UCSD-AML1 (cell line): ENCODE measurements around the gene IDI1.
"Not testable (repeated sequence)": the region's sequence is repeated elsewhere in the genome, so short reads cannot be mapped to it uniquely, and the experiment has no call there.

Experiments
- DNase-seq: peaks from one replicate; lab custom pipeline; 2025; ENCODE audit not compliant: unreplicated experiment; lab: John Stamatoyannopoulos, UW

The IDI1 gene

GRCh38 chr10:1036341-1036791 lies 12.6 kb downstream of the IDI1 start:
- DNase-seq = no peak

- DNase-seq = no peak
Measured at GRCh38 chr10:1035201-1035600, 13.7 kb downstream of the IDI1 start.

DNA sequence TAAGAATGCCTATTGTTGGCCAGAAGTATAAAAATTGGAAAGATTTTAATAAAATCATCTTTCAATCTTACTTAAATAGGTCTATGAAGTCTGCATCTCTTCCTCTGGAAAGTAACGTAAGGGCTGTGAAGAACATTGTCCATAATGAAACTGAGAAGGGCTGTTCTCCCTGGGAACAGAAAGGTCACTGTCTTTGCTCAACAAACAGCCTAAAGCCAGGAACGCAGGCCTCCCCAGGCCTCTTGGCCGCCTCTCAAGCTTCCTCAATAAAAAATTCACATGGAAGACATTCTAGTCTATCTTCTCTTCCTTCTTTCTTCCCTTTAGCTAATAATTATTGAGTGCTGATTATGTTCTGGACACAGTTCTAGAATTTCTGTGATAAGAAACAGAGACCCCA lies 14.2 kb downstream of the IDI1 start:
- DNase-seq = no peak

GRCh38 chr10:1033601-1034000 lies 15.3 kb downstream of the IDI1 start:
- no peak for DNase-seq

DNA sequence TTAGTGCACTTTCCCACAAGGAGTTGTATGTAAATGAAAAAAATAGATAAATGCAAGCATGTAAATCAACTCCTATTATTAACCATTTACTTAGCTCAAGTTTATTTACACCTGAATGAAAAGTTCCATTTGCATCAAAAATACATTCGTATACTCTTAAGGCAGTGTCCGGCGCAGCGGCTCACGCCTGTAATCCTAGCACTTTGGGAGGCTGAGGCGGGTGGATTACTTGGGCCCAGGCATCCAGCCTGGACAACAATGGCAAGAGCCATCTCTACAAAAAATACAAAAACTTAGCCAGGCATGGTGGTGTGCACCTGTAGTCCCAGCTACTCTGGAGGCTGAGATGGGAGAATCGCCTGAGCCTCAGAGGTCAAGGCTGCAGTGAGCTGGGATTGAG lies 19.1 kb downstream of the IDI1 start:
- no peak for DNase-seq

GRCh38 chr10:1026578-1026977 lies 22.3 kb downstream of the IDI1 start:
- DNase-seq = no peak

GRCh38 chr10:1025683-1026082 lies 23.2 kb downstream of the IDI1 start, which contains the start of gene IDI2:
Gene IDI2 (minus strand): TSS chr10:1025859. CDS start chr10:1024723, 1,136 bp downstream.
- no peak for DNase-seq

GRCh38 chr10:1024103-1024502 lies 24.8 kb downstream of the IDI1 start:
- no peak for DNase-seq

DNA sequence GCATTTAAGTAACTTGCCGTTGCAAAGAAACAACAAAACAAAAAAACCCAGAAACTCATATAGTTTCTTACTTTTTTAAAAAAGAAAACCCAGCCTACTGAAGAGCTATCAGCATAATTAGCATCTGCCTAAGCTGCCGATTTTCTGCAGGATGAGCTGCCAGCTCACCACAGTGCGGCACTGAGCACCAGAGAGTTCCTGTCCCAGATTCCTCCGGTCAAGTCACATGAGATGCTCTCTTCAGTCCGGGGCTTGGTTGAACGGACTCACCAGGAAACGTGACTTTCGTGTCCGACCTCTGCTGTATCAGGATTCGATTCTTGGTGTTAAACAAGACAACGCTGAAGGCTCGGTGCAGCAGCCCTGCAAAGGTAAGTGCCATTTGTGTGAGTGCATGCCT lies 26.5 kb downstream of the IDI1 start:
- DNase-seq = no peak

- DNase-seq = no peak
Measured at GRCh38 chr10:1020958-1021357, 28.0 kb downstream of the IDI1 start.

DNA sequence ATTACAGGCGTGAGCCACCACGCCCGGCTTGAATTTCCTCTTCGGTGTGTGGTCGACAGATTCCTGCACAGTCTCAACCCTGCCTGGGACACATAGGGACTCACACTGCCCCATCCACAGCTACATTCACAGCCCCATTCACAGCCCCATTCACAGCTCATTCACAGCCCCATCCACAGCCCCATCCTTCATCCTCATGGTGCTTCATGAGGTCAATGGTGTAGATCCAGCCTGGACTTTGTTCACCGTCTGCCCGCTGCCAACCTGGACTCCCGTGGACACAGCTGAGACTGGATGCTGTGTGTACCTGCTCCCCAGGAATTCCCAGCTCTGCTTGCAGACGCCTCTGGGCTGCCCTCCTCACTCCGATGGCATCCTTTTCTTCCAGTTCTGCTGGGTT lies 28.5 kb downstream of the IDI1 start:
- no peak for DNase-seq

- no peak for DNase-seq
Measured at GRCh38 chr10:1019362-1019761, 29.6 kb downstream of the IDI1 start.

GRCh38 chr10:1015688-1016087 lies 33.2 kb downstream of the IDI1 start:
- DNase-seq = no peak

GRCh38 chr10:1011696-1012095 lies 37.2 kb downstream of the IDI1 start:
- DNase-seq = no peak

DNA sequence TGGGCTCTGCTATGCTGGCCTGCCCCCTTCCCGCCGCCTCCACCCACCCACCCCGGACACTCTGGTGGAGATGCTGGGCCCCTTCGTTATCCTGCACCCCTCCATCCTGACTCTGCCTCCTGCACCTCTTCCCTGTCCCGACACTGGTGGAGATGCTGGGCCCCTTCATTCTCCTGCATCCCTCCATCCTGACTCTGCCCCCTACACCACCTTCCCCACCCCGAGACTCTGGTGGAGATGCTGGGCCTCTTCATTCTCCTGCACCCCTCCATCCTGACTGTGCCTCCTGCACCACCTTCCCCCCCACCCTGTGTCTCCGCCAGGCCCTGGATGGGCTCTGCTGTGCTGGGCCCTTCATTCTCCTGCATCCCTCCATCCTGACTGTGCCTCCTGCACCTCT lies 38.2 kb downstream of the IDI1 start:
- DNase-seq = no peak

DNA sequence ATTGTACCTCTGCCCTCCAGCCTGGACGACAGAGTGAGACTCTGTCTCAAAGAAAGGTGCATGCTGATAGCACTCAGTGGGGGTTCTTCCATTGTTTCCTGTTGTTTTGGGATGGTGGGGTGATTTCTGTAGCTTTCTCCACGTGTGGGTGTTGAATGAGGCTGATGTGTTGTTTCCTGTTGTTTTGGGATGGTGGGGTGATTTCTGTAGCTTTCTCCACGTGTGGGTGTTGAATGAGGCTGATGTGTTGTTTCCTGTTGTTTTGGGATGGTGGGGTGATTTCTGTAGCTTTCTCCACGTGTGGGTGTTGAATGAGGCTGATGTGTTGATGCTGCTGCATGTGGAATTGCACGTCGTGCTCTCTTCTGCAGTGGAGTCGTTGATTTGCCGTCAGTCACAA lies 39.0 kb downstream of the IDI1 start:
- not testable (repeated sequence) for DNase-seq

DNA sequence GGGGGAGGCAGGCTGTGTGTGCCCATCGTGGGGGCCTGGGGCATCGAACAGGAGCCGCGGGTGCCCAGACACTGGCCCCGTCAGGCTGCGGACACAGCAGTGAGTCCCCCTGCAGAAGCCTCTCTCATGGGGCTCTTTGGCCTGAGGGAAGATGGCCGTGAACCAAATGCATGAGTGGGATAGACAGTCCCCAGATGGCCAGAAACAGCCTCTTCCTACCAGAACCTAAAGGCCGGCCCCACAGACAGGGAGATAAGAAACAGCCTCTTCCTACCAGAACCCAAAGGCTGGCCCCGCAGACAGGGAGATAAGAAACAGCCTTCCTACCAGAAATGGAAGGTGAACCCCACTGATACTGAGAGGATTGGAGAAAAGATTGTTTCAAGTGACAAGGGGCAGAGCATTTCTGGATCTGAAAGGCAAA lies 39.8 kb downstream of the IDI1 start:
- no peak for DNase-seq

GRCh38 chr10:1007583-1007982 lies 41.3 kb downstream of the IDI1 start:
- no peak for DNase-seq

DNA sequence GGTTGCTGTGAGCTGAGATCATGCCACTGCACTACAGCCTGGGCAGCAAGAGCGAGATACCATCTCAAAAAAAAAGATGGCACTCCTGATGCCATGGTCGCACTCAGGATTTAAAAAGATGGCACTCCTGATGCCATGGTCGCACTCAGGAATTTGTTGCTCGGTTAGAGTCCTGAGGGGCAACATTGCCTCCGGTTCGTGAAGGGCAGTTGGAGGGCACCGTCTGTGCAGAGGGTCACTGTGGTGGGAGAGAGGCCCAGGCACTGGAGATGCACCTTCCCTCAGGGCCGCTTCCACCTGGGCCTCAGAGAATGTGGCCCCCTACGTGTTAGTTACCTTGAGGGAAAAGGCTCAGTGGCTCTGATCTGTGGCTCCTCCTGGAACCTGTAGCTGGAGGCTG lies 42.3 kb downstream of the IDI1 start:
- DNase-seq = no peak

GRCh38 chr10:1003884-1004670 lies 44.8 kb downstream of the IDI1 start:
- no peak for DNase-seq

- no peak for DNase-seq
Measured at GRCh38 chr10:1002425-1003006, 46.4 kb downstream of the IDI1 start.

GRCh38 chr10:997266-998022 lies 51.5 kb downstream of the IDI1 start:
- DNase-seq = no peak
